ENCODE data around the gene ABCC5. TPM values are rescaled to one million over a fixed set of nuclear protein-coding genes. Genes with fewer than 3 reads are reported as not detected.

The ABCC5 gene
- total and polyA plus RNA-seq, 2 of the 8 experiments (the other 6 are each of a cell fraction or from before 2014, with no cell fraction given): 25.3 to 40.8 TPM

- TF ChIP-seq CHD7 (IDR thresholded peaks at IDR 0.05; ENCODE audit: insufficient replicate concordance, low read length): no peak
Measured at GRCh38 chr3:184011937-184012889, 5.5 kb downstream of the ABCC5 start (continued).

Data from H1 (cell line).